NCI-H510A treated with DMSO at 0.1 percent for 48 hours (cell line): ENCODE measurements around the gene ATAD3B.
"Not testable (repeated sequence)": the region's sequence is repeated elsewhere in the genome, so short reads cannot be mapped to it uniquely, and the experiment has no call there.

ENCODE experiments used
- DNase-seq: peaks from one replicate; lab custom pipeline; 2025; lab: John Stamatoyannopoulos, UW

Gene ATAD3B

DNA sequence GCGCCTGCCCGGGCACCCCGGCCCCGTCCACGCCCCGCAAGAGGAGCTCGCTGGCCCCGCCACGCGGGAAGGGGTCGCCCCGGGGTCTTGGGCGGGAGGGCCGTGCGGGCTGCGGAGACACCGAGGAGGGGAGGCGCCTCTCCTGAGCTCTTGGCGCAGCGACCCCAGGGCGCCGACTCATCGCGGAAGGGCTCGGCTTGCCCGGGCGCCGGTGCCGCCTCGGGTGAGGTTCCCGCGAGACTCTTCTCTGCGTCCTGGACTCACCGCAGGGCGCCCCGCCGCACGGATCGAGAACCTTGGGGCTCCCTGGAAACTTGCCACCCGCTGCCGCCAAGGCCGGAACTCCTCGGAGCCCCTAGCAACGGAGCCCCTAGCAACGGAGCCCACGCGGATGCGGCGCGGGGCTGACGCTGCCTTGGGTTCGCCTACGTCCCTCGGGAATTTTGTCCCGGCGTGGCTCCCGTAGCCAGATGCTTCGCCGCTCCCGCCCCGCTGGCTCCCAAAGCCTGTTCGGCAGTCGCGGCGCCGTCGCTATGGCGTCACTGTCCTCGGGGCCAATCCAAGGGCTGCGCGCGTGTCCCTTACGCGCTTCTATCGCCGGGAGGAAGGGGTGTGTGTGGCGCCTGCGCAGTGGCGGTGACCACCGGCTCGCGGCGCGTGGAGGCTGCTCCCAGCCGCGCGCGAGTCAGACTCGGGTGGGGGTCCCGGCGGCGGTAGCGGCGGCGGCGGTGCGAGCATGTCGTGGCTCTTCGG is 40.1 kb downstream of the ATAD3B start, which contains the start of gene ATAD3A:
Gene ATAD3A, plus strand, starts transcription at position 630 of the 753 bp plus-strand sequence. Its CDS starts 107 bp downstream, at position 737.
- DNase-seq = peak; percentile 100

- peak; percentile 30 for DNase-seq
Measured at GRCh38 chr1:1512425-1512824, 40.9 kb downstream of the ATAD3B start.

DNA sequence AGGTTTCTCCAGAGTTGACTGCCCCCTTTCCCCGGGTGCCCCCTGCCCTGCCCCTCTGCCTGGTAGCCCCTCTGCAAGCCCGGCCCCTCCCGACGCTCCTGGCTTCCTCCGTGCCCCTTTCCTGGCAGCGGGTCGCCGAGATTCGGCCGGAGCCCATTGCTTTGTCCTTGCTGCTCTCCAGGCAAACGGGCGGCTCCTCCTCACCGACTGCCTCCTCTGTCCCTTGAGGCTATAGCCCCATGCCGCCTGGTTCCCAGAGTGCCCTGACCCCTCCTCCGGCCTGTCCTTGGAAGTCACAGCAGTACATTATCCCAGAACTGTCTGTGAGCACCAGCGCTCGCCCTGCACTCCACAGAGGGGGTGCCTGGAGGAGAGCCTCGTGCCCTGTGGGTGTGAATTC is 42.1 kb downstream of the ATAD3B start:
- DNase-seq = not testable (repeated sequence)

- not testable (repeated sequence) for DNase-seq
Measured at GRCh38 chr1:1514376-1514775, 42.8 kb downstream of the ATAD3B start.

GRCh38 chr1:1516923-1517322 is 45.4 kb downstream of the ATAD3B start:
- DNase-seq = not testable (repeated sequence)

GRCh38 chr1:1517973-1518620 is 46.5 kb downstream of the ATAD3B start:
- no peak for DNase-seq

GRCh38 chr1:1518621-1519007 is 47.0 kb downstream of the ATAD3B start:
- not testable (repeated sequence) for DNase-seq

GRCh38 chr1:1519805-1520505 is 48.4 kb downstream of the ATAD3B start:
- not testable (repeated sequence) for DNase-seq

DNA sequence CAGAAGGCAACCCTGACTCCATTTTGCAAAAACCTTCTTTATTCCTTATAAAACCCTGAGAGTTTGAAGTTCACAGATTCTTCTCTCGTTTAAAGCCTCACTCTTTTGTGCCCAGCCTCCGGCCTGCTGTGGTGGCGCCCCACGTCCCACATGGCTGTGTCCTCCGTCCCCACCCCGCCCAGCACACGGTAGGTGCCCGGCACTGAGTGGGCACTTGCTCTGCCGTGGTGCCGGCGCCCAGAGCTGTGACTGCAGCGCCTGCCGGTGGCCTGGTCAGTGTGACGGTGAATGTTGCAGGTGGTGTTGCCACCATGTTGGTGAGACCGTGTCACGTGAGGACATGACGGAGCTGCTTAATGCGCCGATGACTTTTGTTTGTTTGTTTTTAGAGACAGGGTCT is 49.8 kb downstream of the ATAD3B start:
- DNase-seq = no peak

GRCh38 chr1:1522536-1522935 is 51.0 kb downstream of the ATAD3B start:
- not testable (repeated sequence) for DNase-seq

- not testable (repeated sequence) for DNase-seq
Measured at GRCh38 chr1:1523226-1523625, 51.7 kb downstream of the ATAD3B start.

DNA sequence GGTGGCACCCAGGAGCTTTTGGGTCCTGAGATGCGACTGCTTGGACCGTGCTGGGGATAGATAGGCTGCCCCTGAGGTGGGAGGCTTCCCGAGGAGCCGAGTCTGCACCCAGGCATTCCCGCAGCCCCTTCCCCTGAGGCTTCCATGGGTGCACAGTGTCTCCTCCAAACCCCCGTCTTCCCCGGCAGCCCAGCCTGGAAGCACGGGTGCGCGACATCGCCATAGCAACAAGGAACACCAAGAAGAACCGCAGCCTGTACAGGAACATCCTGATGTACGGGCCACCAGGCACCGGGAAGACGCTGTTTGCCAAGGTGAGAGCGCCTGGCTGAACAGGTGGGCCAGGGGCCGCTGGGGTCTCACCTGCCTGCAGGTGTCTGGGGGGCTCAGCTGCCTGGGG is 52.1 kb downstream of the ATAD3B start:
- not testable (repeated sequence) for DNase-seq

DNA sequence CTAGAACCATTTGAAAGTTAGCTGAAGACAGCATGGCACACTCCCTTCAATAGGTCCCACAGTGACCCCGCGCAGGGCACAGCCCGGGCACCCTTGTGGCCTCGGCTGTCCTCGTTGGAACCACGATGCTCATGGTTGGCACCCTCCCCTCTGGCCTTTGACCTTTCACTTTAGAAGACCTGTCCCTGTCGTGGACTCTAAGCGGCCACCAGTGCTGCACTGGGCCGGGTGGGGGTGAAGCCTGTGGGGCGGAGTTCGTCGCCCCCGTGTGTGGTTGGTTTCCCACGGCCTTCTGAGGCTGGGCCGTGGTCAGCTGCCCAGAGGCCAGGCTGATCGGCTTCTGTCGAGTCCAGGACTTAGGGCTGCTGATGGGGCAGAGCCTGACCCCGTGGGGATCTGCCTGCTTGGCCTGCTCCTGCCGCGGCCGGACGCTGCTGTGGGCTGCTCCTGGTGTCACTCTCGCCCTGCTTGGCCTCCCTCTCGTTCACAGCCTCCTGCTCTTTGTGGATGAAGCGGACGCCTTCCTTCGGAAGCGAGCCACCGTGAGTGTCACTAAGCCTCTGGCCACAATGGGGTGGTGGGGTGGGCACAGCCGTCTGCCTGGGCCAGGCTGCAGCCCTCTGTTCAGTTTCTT is 53.3 kb downstream of the ATAD3B start:
- not testable (repeated sequence) for DNase-seq

GRCh38 chr1:1526476-1526875 is 54.9 kb downstream of the ATAD3B start:
- not testable (repeated sequence) for DNase-seq

GRCh38 chr1:1527092-1527816 is 55.7 kb downstream of the ATAD3B start:
- no peak for DNase-seq

- DNase-seq = no peak
Measured at GRCh38 chr1:1528301-1529267, 57.0 kb downstream of the ATAD3B start.

GRCh38 chr1:1529321-1529720 is 57.8 kb downstream of the ATAD3B start:
- DNase-seq = no peak

DNA sequence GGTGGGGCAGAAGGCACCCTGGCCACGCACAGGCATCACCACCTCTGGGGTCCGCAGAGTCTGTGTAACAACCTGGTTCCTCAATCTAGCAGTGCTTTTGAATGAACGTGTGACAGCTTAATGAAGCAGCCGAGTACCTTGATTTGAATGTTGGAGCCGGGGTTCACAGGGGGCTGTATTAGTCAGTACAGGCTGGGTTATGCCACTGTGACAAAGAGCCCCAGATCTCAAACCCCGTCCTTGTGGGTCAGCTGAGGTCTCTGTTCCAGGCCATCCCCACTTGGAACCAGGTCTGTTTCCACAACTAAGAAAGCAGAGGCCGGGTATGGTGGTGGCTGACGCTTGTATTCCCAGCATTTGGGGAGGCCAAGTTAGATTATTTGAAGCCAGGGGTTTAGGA is 58.4 kb downstream of the ATAD3B start:
- no peak for DNase-seq

- no peak for DNase-seq
Measured at GRCh38 chr1:1531947-1532346, 60.4 kb downstream of the ATAD3B start.

DNA sequence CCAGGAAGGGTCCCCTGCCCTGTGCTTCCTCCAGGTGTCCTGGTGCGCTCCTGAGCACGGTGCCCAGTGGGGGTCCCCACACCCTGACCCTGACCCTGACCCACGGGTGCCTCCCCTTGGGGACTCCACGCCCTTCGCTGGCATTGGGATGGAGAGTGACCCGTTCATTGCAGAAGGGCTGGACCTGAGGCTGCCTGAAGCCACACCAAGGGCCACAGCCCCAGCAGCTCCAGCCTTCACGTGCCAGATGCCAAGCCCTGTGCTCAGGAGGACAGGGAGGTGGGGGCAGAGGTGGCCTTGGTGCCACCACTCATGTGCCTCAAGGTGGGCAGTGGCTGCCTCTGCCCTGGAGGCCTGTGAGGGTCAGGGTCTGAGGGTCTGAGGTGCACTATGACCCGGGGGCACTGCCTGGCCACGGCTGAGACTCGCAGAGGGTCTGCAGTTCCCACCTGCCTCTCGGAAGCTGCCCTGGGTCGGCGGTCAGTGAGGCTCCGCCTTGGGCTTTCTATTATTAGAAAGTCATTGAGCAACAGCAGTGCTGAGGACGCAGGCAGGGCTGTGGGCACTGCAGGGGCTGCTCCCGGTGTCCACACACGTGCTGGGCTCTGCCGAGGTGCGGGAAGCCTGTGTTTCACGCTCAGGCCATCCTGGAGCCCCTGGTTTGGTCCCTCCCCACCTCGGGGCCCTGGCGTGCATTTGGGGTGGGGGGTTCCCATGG is 61.8 kb downstream of the ATAD3B start:
- DNase-seq = not testable (repeated sequence)
